SH-SY5Y (cell line): ENCODE measurements around the gene CRAT.

ENCODE experiments used
- GATA2 ChIP-seq: IDR thresholded peaks from 2 replicates; pipeline ENCODE4 v1.6.1; 2011; ENCODE audit warnings: mild to moderate bottlenecking, low read depth, low read length
- GATA3 ChIP-seq: IDR thresholded peaks from 2 replicates; pipeline ENCODE4 v1.6.1; 2011; ENCODE audit warnings: low read depth, mild to moderate bottlenecking, low read length, moderate library complexity

GRCh38 chr9:129109537-129109903 lies 1.1 kb downstream of the CRAT start:
- TF ChIP-seq GATA2: no peak
- TF ChIP-seq GATA3: no peak
